C4-2B (cell line): Measurements from ENCODE around the gene GDAP2.

Experiments used
- CTCF ChIP-seq: fragments of 450-650 bp; conservative IDR thresholded peaks from 2 replicates; pipeline ENCODE4 v1.5.1; 2017; ENCODE audit warnings: mild to moderate bottlenecking
- ZFX ChIP-seq: fragments of 450-650 bp; IDR thresholded peaks from 2 replicates; pipeline ENCODE4 v1.6.1; 2017

GRCh38 chr1:117952386-117952785, 23.0 kb upstream of the GDAP2 start:
- TF ChIP-seq CTCF (no peak), ZFX (no peak)
